ENCODE results near the gene CCDC24. TPM values are rescaled to one million over a fixed set of nuclear protein-coding genes. Genes with fewer than 3 reads are reported as not detected.

CCDC24 gene
- total and polyA plus RNA-seq, 9 of the 15 experiments (the other 6 are each of a cell fraction or from before 2014, with no cell fraction given), result 0.31 to 4.5 (median 1.5) TPM

GRCh38 chr1:44038876-44039657 lies 47.7 kb downstream of the CCDC24 start (continued):
- TF ChIP-seq JUND (IDR thresholded peaks at IDR 0.05; ENCODE audit: borderline replicate concordance, low read depth, low read length) (peak; percentile 67), JUND (tag; IDR thresholded peaks at IDR 0.05; ENCODE audit: borderline replicate concordance, low read depth, low read length) (peak; percentile 36; the same call in 1 of the 3 replicates), EP400 (IDR thresholded peaks at IDR 0.05) (no peak), FOXM1 (IDR thresholded peaks at IDR 0.05; ENCODE audit: low read depth) (no peak), FOXM1 (CRISPR knock-in tag; IDR thresholded peaks at IDR 0.05; ENCODE audit: low read depth) (no peak), CHD4 (IDR thresholded peaks at IDR 0.05; ENCODE audit: insufficient read depth, insufficient replicate concordance, low read depth, low read length, poor library complexity, severe bottlenecking) (no peak), TAF15 (IDR thresholded peaks at IDR 0.05; ENCODE audit: low read depth, low read length) (no peak), ZFP30 (CRISPR knock-in tag; IDR thresholded peaks at IDR 0.05; ENCODE audit: borderline replicate concordance) (no peak), DMBX1 (CRISPR knock-in tag; IDR thresholded peaks at IDR 0.05; ENCODE audit: borderline replicate concordance) (no peak), TCF3 (CRISPR knock-in tag; IDR thresholded peaks at IDR 0.05) (peak; percentile 34; the same call in 1 of the 2 replicates), TAF1 (IDR thresholded peaks at IDR 0.05; ENCODE audit: control insufficient read depth, extremely low read depth, insufficient read depth, low read length, severe bottlenecking) (no peak), ETV1 (tag; conservative IDR thresholded peaks at IDR 0.05; ENCODE audit: low read depth) (no peak), MXI1 (IDR thresholded peaks at IDR 0.05; ENCODE audit: low read depth, low read length) (no peak), MLX (CRISPR knock-in tag; conservative IDR thresholded peaks at IDR 0.05) (no peak), EGR1 (conservative IDR thresholded peaks at IDR 0.05) (0 out of 2 replicates have a peak, but pooled peaks have one; percentile 24), ESRRB (CRISPR knock-in tag; IDR thresholded peaks at IDR 0.05; ENCODE audit: borderline replicate concordance) (no peak), KDM1A (IDR thresholded peaks at IDR 0.05) (peak; percentile 81 to 83; a peak in 3 of 4 replicates), SRSF1 (IDR thresholded peaks at IDR 0.05; ENCODE audit: low read depth, low read length) (no peak), ZNF76 (CRISPR knock-in tag; IDR thresholded peaks at IDR 0.05; ENCODE audit: borderline replicate concordance) (no peak), ZNF668 (CRISPR knock-in tag; IDR thresholded peaks at IDR 0.05) (no peak), HDAC2 (IDR thresholded peaks at IDR 0.05) (0 out of 2 replicates have a peak, but pooled peaks have one; percentile 20), ARID2 (IDR thresholded peaks at IDR 0.05) (no peak), HDAC1 (IDR thresholded peaks at IDR 0.05) (peak in 1 of 2 experiments; percentile 58; a peak in 1 of 4 replicates), ARID1B (IDR thresholded peaks at IDR 0.05) (peak; percentile 68), FOSL1 (tag; conservative IDR thresholded peaks at IDR 0.05) (peak; percentile 80), CBFA2T3 (IDR thresholded peaks at IDR 0.05) (peak; percentile 66), HLTF (IDR thresholded peaks at IDR 0.05) (no peak), CBX2 (IDR thresholded peaks at IDR 0.05; ENCODE audit: insufficient read depth, low read length, poor library complexity, severe bottlenecking) (no peak), E2F3 (CRISPR knock-in tag; IDR thresholded peaks at IDR 0.05) (no peak), FOXJ3 (CRISPR knock-in tag; IDR thresholded peaks at IDR 0.05) (no peak), ZNF12 (CRISPR knock-in tag; IDR thresholded peaks at IDR 0.05) (no peak)
